Measurements from ENCODE around the gene ENDOU.

- TF ChIP-seq CTCF (IDR thresholded peaks at IDR 0.05) (no peak), FOXJ3 (CRISPR knock-in tag; IDR thresholded peaks at IDR 0.05) (no peak)
These were observed 14.7 kb upstream of the ENDOU start for GRCh38 chr12:47739979-47740378.
